GM23248 (cell line): ENCODE measurements around the gene PLA2G4F.

ENCODE experiments used
- EZH2 ChIP-seq: fragments of 200-600 bp; sonication (generic); IDR thresholded peaks from 2 replicates; pipeline ENCODE4 v1.6.1; 2018; ENCODE audit warnings: antibody characterized with exemption, mild to moderate bottlenecking; ENCODE audit not compliant: insufficient read depth, poor library complexity, severe bottlenecking
- EZH2phosphoT487 ChIP-seq: fragments of 200-600 bp; sonication (generic); IDR thresholded peaks from 2 replicates; pipeline ENCODE4 v1.6.1; 2018; ENCODE audit warnings: antibody characterized with exemption, moderate library complexity, mild to moderate bottlenecking, low read depth; ENCODE audit not compliant: insufficient read depth

GRCh38 chr15:42201801-42202200, 45.4 kb upstream of the PLA2G4F start:
- TF ChIP-seq EZH2 (no peak), EZH2phosphoT487 (no peak)
